Natural killer cell (primary cell): Measurements from ENCODE around the gene STOML1. TPM values are rescaled to one million over a fixed set of nuclear protein-coding genes. Genes with fewer than 3 reads are reported as not detected.

Experiments used
- ATAC-seq, 3 donors: fragments of 150-1000 bp in 2 of 3; fragments of 200-7000 bp in 1 of 3; cut with Tn5 transposase; 1 replicate in 1 of 3; 2 replicates in 2 of 3; pipeline ENCODE4 v1.10.0; 2021; ENCODE audit warnings: mild to moderate bottlenecking in 2 of 3, moderate library complexity in 2 of 3
- DNase-seq, 2 donors: peaks; one replicate each; pipeline versions ENCODE4 v3.0.0 to v3.0.0-alpha.2; 2013 to 2021; ENCODE audit warnings: mixed read lengths in 1 of 2
- H3K27ac ChIP-seq: one replicate; pipeline ENCODE4 v1.5.1; 2013; ENCODE audit warnings: mild to moderate bottlenecking, low read length
- H3K27me3 ChIP-seq: one replicate; pipeline ENCODE4 v1.6.1; 2013; ENCODE audit warnings: low read length; ENCODE audit not compliant: control insufficient read depth, insufficient read depth
- H3K36me3 ChIP-seq: one replicate; pipeline ENCODE4 v1.6.1; 2013; ENCODE audit warnings: low read length; ENCODE audit not compliant: control insufficient read depth, insufficient read depth
- H3K4me1 ChIP-seq: one replicate; pipeline ENCODE4 v1.6.1; 2013; ENCODE audit warnings: low read length; ENCODE audit not compliant: control insufficient read depth, insufficient read depth
- H3K4me3 ChIP-seq: one replicate; pipeline ENCODE4 v1.5.1; 2013; ENCODE audit warnings: low read length
- H3K9me3 ChIP-seq: one replicate; pipeline ENCODE4 v1.6.1; 2013; ENCODE audit warnings: low read length; ENCODE audit not compliant: control insufficient read depth, insufficient read depth
- H3K27ac Mint-ChIP-seq, 2 donors: one replicate each; pipeline ENCODE4 v1.8.0; 2022; ENCODE audit warnings: mild to moderate bottlenecking in 2 of 2, mixed read lengths in 2 of 2, moderate library complexity in 1 of 2
- H3K27me3 Mint-ChIP-seq, 2 donors: one replicate each; pipeline ENCODE4 v1.8.0; 2022; ENCODE audit warnings: low read depth in 2 of 2, mixed read lengths in 2 of 2
- H3K36me3 Mint-ChIP-seq: one replicate; pipeline ENCODE4 v1.8.0; 2022; ENCODE audit warnings: mixed read lengths
- H3K4me1 Mint-ChIP-seq, 2 donors: one replicate each; pipeline ENCODE4 v1.8.0; 2022; ENCODE audit warnings: mixed read lengths in 2 of 2
- H3K4me3 Mint-ChIP-seq: one replicate; pipeline ENCODE4 v1.8.0; 2022; ENCODE audit warnings: mild to moderate bottlenecking, moderate library complexity, mixed read lengths
- H3K9me3 Mint-ChIP-seq, 2 donors: one replicate each; pipeline ENCODE4 v1.8.0; 2022; ENCODE audit warnings: mixed read lengths in 2 of 2
- CTCF ChIP-seq: fragments of 200-600 bp; IDR thresholded peaks from one replicate; pipeline ENCODE4 v1.8.0; 2022; ENCODE audit warnings: antibody characterized with exemption
- WGBS: methylation state at CpG from one replicate; pipeline ENCODE4 v1.1.7; 2013; ENCODE audit warnings: missing lambda C conversion rate; ENCODE audit not compliant: insufficient coverage; 5-methylcytosine and 5-hydroxymethylcytosine counted together
- intact Hi-C: fragments of 100-400 bp; cut with micrococcal nuclease; formaldehyde crosslinking; loops from one replicate; pipeline ENCODE4 v1.14.2; 2022
- total RNA-seq, 4 donors: library from RNA; stranded (reverse); fragments of 120-200 nt in 1 of 4; gene quantifications; one replicate each; pipeline versions ENCODE4 v1.2.3 to v1.2.4, GENCODE V29; 2013 to 2022

STOML1 gene
- total RNA-seq, 3 donors from 2014 or later (not counting 1 experiment from before 2014, with no cell fraction given), result 5.6 to 8.2 (median 7.0) TPM

GRCh38 chr15:74032606-74033561 is 40.8 kb upstream of the STOML1 start:
- 80% methylated on average over 12 of the region's 16 CpGs for WGBS
- no peaks in the 10 kb centered on the region for H3K27me3 Mint-ChIP-seq
- Histone ChIP-seq H3K4me1 (no peaks in the 10 kb centered on the region), H3K27ac (no peak overlapping the region), H3K27me3 (no peaks in the 10 kb centered on the region), H3K4me3 (no peak overlapping the region), H3K9me3 (no peaks in the 10 kb centered on the region), H3K36me3 (peaks cover 68% of the 10 kb centered on the region)
- intact Hi-C loops, result no loop called here
- no peak for DNase-seq
- no peaks in the 10 kb centered on the region for H3K9me3 Mint-ChIP-seq
- TF ChIP-seq CTCF, result no peak
- peaks cover 0 to 7% of the 10 kb centered on the region in 2 donors for H3K4me1 Mint-ChIP-seq
- H3K4me3 Mint-ChIP-seq, result no peak overlapping the region
- no peak for ATAC-seq
- peak overlapping the region in 1 of 2 donors; percentile 29 for H3K27ac Mint-ChIP-seq
- no peaks in the 10 kb centered on the region for H3K36me3 Mint-ChIP-seq

- Histone ChIP-seq H3K27ac (no peak overlapping the region), H3K9me3 (no peaks in the 10 kb centered on the region), H3K4me1 (no peaks in the 10 kb centered on the region), H3K36me3 (peaks cover 64% of the 10 kb centered on the region), H3K4me3 (no peak overlapping the region), H3K27me3 (no peaks in the 10 kb centered on the region)
- no peaks in the 10 kb centered on the region for H3K36me3 Mint-ChIP-seq
- ATAC-seq (no peak), DNase-seq (no peak)
- no peaks in the 10 kb centered on the region for H3K9me3 Mint-ChIP-seq
- WGBS, result 97% methylated on average over 6 of the region's 6 CpGs
- intact Hi-C loops, result no loop called here
- no peak for TF ChIP-seq CTCF
- no peaks in the 10 kb centered on the region for H3K27me3 Mint-ChIP-seq
- no peak overlapping the region for H3K27ac Mint-ChIP-seq
- no peak overlapping the region for H3K4me3 Mint-ChIP-seq
- peaks cover 0 to under 1% of the 10 kb centered on the region in 2 donors for H3K4me1 Mint-ChIP-seq
These were observed 40.0 kb upstream of the STOML1 start for GRCh38 chr15:74032046-74032445.

DNA sequence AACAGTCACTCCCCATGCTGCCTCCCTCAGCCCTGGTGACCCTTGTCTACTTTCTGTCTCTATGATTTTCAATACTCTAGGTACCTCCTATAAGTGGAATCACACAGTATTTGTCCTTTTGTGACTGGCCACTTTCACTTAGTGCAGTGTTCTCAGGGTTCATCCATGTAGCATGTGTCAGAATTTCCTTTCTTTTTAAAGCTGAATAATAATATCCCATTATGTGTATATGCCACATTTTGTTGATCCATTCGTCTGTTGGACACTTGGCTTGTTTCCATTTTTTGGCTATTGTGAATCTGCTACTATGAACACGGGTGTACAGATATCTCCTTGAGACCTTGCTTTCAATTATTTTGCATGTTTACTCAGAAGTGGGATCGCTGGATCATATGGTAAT is 36.6 kb upstream of the STOML1 start:
- Mint-ChIP-seq H3K4me3 (no peak overlapping the region), H3K4me1 (peaks cover 0 to 11% of the 10 kb centered on the region in 2 donors), H3K27ac (peak overlapping the region in 1 of 2 donors; percentile 57), H3K36me3 (no peaks in the 10 kb centered on the region), H3K27me3 (no peaks in the 10 kb centered on the region), H3K9me3 (no peaks in the 10 kb centered on the region)
- no peak for TF ChIP-seq CTCF
- DNase-seq, result no peak
- Histone ChIP-seq H3K4me3 (no peak overlapping the region), H3K36me3 (peaks cover 61% of the 10 kb centered on the region), H3K27me3 (no peaks in the 10 kb centered on the region), H3K9me3 (no peaks in the 10 kb centered on the region), H3K4me1 (no peaks in the 10 kb centered on the region), H3K27ac (no peak overlapping the region)
- ATAC-seq, result no peak
- WGBS, result 76% methylated on average over 2 of the region's 3 CpGs
- intact Hi-C loops, result no loop called here
